Bone marrow (tissue), 2 donors: ENCODE measurements around the gene RNGTT.

Source experiments
- DNase-seq, 2 donors: peaks; one replicate each; lab custom pipeline; 2025; lab: John Stamatoyannopoulos, UW

RNGTT gene

GRCh38 chr6:88655586-88655985 is 307.8 kb downstream of the RNGTT start:
- DNase-seq = no peak

GRCh38 chr6:88653936-88654335 is 309.5 kb downstream of the RNGTT start:
- DNase-seq = no peak

GRCh38 chr6:88651400-88651799 is 312.0 kb downstream of the RNGTT start:
- no peak for DNase-seq

GRCh38 chr6:88650979-88651378 is 312.4 kb downstream of the RNGTT start:
- no peak for DNase-seq

- no peak for DNase-seq
Measured at GRCh38 chr6:88650029-88650619, 313.3 kb downstream of the RNGTT start.

- no peak for DNase-seq
Measured at GRCh38 chr6:88641178-88641903, 322.1 kb downstream of the RNGTT start.

GRCh38 chr6:88637761-88638545 is 325.5 kb downstream of the RNGTT start:
- no peak for DNase-seq

GRCh38 chr6:88636871-88637270 is 326.5 kb downstream of the RNGTT start:
- no peak for DNase-seq

GRCh38 chr6:88633782-88634181 is 329.6 kb downstream of the RNGTT start:
- DNase-seq = no peak

GRCh38 chr6:88631830-88632229 is 331.6 kb downstream of the RNGTT start:
- no peak for DNase-seq

GRCh38 chr6:88629838-88630494 is 333.5 kb downstream of the RNGTT start:
- no peak for DNase-seq

GRCh38 chr6:88626460-88626859 is 337.0 kb downstream of the RNGTT start:
- no peak for DNase-seq

- no peak for DNase-seq
Measured at GRCh38 chr6:88623531-88623930, 339.9 kb downstream of the RNGTT start.

GRCh38 chr6:88619951-88620350 is 343.5 kb downstream of the RNGTT start:
- no peak for DNase-seq

GRCh38 chr6:88616380-88616779 is 347.0 kb downstream of the RNGTT start:
- DNase-seq = no peak

- no peak for DNase-seq
Measured at GRCh38 chr6:88614316-88614877, 349.0 kb downstream of the RNGTT start.

- no peak for DNase-seq
Measured at GRCh38 chr6:88612631-88613030, 350.8 kb downstream of the RNGTT start.

- DNase-seq = no peak
Measured at GRCh38 chr6:88611721-88612120, 351.7 kb downstream of the RNGTT start.

- no peak for DNase-seq
Measured at GRCh38 chr6:88609983-88610382, 353.4 kb downstream of the RNGTT start.

- no peak for DNase-seq
Measured at GRCh38 chr6:88605271-88605670, 358.1 kb downstream of the RNGTT start.

- no peak for DNase-seq
Measured at GRCh38 chr6:88599571-88599970, 363.8 kb downstream of the RNGTT start.

GRCh38 chr6:88596801-88597200 is 366.6 kb downstream of the RNGTT start:
- no peak for DNase-seq
